Smooth muscle cell (in vitro differentiated cells): ENCODE data around the gene UGT1A6. TPM values are rescaled to one million over a fixed set of nuclear protein-coding genes. Genes with fewer than 3 reads are reported as not detected.

Experiments
- DNase-seq: peaks from one replicate; lab custom pipeline; 2025; ENCODE audit not compliant: unreplicated experiment; lab: John Stamatoyannopoulos, UW
- H2AFZ ChIP-seq: fragments of 200-600 bp; sonication (generic); 2 replicates; pipeline ENCODE4 v1.6.0; 2016; ENCODE audit warnings: antibody characterized with exemption, low read depth, mild to moderate bottlenecking
- H3F3A ChIP-seq: fragments of 200-600 bp; sonication (generic); 2 replicates; pipeline ENCODE4 v1.6.0; 2017; ENCODE audit warnings: antibody characterized with exemption, low read depth
- H3K27ac ChIP-seq: fragments of 200-600 bp; sonication (generic); 2 replicates; pipeline ENCODE4 v1.5.1; 2016; ENCODE audit warnings: low read depth, mild to moderate bottlenecking
- H3K27me3 ChIP-seq: fragments of 200-600 bp; sonication (generic); 2 replicates; pipeline ENCODE4 v1.6.1; 2016; ENCODE audit warnings: low read depth, mild to moderate bottlenecking
- H3K36me3 ChIP-seq: fragments of 200-600 bp; sonication (generic); 2 replicates; pipeline ENCODE4 v1.5.1; 2016; ENCODE audit warnings: low read depth
- H3K4me1 ChIP-seq: fragments of 200-600 bp; sonication (generic); 2 replicates; pipeline ENCODE4 v1.5.1; 2016; ENCODE audit warnings: low read depth
- H3K4me2 ChIP-seq: fragments of 200-600 bp; sonication (generic); 2 replicates; pipeline ENCODE4 v1.6.0; 2016; ENCODE audit warnings: mild to moderate bottlenecking
- H3K4me3 ChIP-seq: fragments of 200-600 bp; sonication (generic); 2 replicates; pipeline ENCODE4 v1.5.1; 2016; ENCODE audit warnings: mild to moderate bottlenecking
- H3K79me2 ChIP-seq: fragments of 200-600 bp; sonication (generic); 2 replicates; pipeline ENCODE4 v1.6.0; 2016; ENCODE audit warnings: low read depth, mild to moderate bottlenecking
- H3K9ac ChIP-seq: fragments of 200-600 bp; sonication (generic); 2 replicates; pipeline ENCODE4 v1.6.0; 2016; ENCODE audit warnings: low read depth
- H3K9me3 ChIP-seq: fragments of 200-600 bp; sonication (generic); replicated peaks from 2 replicates; pipeline ENCODE4 v1.5.1; 2016; ENCODE audit warnings: low read depth
- H4K20me1 ChIP-seq: fragments of 200-600 bp; sonication (generic); 2 replicates; pipeline ENCODE4 v1.6.0; 2016; ENCODE audit warnings: low read depth
- WGBS: methylation state at CpG from one replicate; pipeline ENCODE4 v1.1.7; 2016; ENCODE audit warnings: low lambda C conversion rate; 5-methylcytosine and 5-hydroxymethylcytosine counted together
- polyA plus RNA-seq: library from polyadenylated mRNA; unstranded; fragments of >200 nt; fragmentation: Nextera tagmentation; extraction: Ambion mirVana; gene quantifications from 2 replicates; pipeline ENCODE4 v1.2.1, GENCODE V29; 2016
- total RNA-seq: library from RNA; depleted of rRNA; stranded (reverse); fragments of >200 nt; gene quantifications from 2 replicates; pipeline ENCODE4 v1.2.3, GENCODE V29; 2014
- TF ChIP-seq, protein P1 (sequence below): fragments of 200-600 bp; sonication (generic); IDR thresholded peaks from 2 replicates; pipeline ENCODE4 v1.5.1; 2017; ENCODE audit warnings: borderline replicate concordance, mild to moderate bottlenecking, antibody characterized with exemption; ENCODE audit not compliant: insufficient read depth, poor library complexity, severe bottlenecking

The UGT1A6 gene
- total and polyA plus RNA-seq, 2 experiments from 2014 or later = 0.63 TPM; not detected in 1

DNA sequence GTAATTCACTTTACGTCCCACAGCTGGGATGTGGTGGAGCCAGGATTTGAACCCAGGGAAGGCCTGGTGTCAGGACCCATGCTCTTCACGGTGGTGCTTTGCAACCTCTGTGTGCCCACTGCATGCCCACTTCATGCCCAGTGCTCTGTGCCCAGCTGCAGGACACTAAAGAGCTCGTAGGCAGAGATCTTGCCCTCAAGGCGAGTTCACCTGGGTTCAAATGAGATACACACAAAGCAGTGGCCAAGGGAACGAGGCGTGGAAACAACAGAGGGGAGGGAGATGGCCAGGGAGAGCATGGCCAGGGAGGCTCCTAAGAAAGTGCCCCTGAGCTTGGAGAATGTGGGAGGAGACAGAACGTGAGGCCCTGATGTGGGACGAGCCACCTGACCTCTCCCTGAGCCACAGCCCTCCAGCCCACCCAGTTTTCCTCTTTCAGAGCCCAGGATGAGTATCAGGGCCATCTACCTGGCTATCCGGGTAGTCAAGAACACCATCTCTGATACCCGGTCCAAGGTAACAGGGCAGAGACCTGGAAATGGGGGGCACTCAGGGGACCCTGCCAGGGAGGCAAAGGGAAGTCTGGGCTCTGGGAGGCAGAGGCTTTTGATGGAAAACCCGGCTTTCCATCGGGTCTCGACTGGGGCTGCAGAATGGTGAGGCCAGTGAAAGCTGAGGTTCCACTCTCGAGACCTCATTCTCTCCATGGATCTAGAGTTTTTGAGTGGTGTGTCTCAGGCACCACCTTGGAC, 105.8 kb downstream of the UGT1A6 start:
- Histone ChIP-seq H3K9me3 (no peaks in the 10 kb centered on the region), H3K4me2 (no peak overlapping the region), H3F3A (no peaks in the 10 kb centered on the region), H3K27ac (no peak overlapping the region), H3K27me3 (no peaks in the 10 kb centered on the region), H4K20me1 (no peaks in the 10 kb centered on the region), H3K79me2 (no peaks in the 10 kb centered on the region), H3K4me1 (no peaks in the 10 kb centered on the region), H3K4me3 (no peak overlapping the region), H3K9ac (no peak overlapping the region), H2AFZ (no peak overlapping the region), H3K36me3 (no peaks in the 10 kb centered on the region)
- no peak for DNase-seq
- TF ChIP-seq, protein P1, sequence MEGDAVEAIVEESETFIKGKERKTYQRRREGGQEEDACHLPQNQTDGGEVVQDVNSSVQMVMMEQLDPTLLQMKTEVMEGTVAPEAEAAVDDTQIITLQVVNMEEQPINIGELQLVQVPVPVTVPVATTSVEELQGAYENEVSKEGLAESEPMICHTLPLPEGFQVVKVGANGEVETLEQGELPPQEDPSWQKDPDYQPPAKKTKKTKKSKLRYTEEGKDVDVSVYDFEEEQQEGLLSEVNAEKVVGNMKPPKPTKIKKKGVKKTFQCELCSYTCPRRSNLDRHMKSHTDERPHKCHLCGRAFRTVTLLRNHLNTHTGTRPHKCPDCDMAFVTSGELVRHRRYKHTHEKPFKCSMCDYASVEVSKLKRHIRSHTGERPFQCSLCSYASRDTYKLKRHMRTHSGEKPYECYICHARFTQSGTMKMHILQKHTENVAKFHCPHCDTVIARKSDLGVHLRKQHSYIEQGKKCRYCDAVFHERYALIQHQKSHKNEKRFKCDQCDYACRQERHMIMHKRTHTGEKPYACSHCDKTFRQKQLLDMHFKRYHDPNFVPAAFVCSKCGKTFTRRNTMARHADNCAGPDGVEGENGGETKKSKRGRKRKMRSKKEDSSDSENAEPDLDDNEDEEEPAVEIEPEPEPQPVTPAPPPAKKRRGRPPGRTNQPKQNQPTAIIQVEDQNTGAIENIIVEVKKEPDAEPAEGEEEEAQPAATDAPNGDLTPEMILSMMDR = no peak
- 89% methylated on average over 14 of the region's 14 CpGs for WGBS

DNA sequence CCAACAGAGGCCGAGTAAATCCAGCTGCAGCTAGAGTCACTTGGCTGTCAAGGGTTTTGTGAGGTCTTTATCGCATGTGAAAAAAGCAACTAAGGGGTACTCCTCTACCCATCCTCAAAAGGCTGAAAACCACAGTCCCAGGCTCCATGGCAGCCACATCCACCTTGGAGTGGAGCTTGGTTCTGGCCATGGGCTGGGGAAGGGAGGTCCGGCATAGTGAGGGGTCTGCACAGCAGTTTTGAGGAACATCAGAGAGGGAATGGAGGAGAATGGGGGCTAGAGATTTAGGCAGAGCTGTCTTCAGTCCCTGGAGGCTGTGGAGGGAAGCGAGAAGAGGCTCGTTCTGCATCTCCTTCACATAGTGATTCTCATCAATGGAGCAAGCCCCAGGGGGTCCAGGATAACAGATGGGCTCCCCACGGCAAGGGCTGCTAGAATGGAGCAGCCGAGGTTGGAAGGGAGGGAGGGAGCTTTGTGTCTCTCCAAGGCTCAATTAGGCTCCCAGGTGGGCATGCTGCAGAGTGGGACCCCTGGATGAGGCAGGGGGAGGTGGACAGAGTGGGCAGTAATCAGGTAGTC, 106.5 kb downstream of the UGT1A6 start:
- Histone ChIP-seq H3K4me1 (no peaks in the 10 kb centered on the region), H3F3A (no peaks in the 10 kb centered on the region), H2AFZ (no peak overlapping the region), H3K27me3 (no peaks in the 10 kb centered on the region), H3K9ac (no peak overlapping the region), H3K9me3 (no peaks in the 10 kb centered on the region), H3K4me2 (no peak overlapping the region), H3K79me2 (no peaks in the 10 kb centered on the region), H4K20me1 (no peaks in the 10 kb centered on the region), H3K27ac (no peak overlapping the region), H3K4me3 (no peak overlapping the region), H3K36me3 (no peaks in the 10 kb centered on the region)
- TF ChIP-seq, protein P1 = no peak
- WGBS = 67% methylated on average over 7 of the region's 7 CpGs
- no peak for DNase-seq

DNA sequence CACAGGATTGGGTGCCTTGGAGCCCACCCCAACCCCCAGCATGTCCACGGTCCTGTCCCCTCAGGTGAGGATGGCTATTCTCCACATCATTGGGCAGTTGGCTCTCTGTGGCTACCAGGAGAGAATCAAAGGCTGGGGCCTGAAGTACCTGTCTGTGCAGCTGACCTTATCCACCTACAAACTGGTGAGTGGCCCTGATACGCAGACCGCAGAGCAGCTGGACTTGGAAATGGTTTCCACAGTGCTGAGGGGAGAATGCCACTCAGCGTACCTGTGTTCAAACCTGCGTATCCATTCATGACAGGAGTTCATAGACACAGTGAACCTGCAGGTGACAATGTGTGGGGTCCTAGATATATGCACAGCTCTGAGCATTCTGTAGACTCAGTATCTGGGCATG, 107.0 kb downstream of the UGT1A6 start:
- Histone ChIP-seq H3K4me3 (no peak overlapping the region), H3K9me3 (no peaks in the 10 kb centered on the region), H3K36me3 (no peaks in the 10 kb centered on the region), H3K27ac (no peak overlapping the region), H2AFZ (no peak overlapping the region), H3K27me3 (no peaks in the 10 kb centered on the region), H3K4me2 (no peak overlapping the region), H3K4me1 (no peaks in the 10 kb centered on the region), H3K9ac (no peak overlapping the region), H4K20me1 (no peaks in the 10 kb centered on the region), H3F3A (no peaks in the 10 kb centered on the region), H3K79me2 (no peaks in the 10 kb centered on the region)
- no peak for DNase-seq
- WGBS = 55% methylated on average over 5 of the region's 5 CpGs
- TF ChIP-seq, protein P1 = no peak
